HG03108 (cell line): ENCODE measurements around the gene PIKFYVE.
"Not testable (repeated sequence)": the region's sequence is repeated elsewhere in the genome, so short reads cannot be mapped to it uniquely, and the experiment has no call there.

Experiments used
- ATAC-seq: cut with Tn5 transposase; IDR thresholded peaks from one replicate; pipeline ENCODE4 v1.9.1; 2021; ENCODE audit warnings: moderate library complexity; ENCODE audit not compliant: unreplicated experiment

PIKFYVE gene

DNA sequence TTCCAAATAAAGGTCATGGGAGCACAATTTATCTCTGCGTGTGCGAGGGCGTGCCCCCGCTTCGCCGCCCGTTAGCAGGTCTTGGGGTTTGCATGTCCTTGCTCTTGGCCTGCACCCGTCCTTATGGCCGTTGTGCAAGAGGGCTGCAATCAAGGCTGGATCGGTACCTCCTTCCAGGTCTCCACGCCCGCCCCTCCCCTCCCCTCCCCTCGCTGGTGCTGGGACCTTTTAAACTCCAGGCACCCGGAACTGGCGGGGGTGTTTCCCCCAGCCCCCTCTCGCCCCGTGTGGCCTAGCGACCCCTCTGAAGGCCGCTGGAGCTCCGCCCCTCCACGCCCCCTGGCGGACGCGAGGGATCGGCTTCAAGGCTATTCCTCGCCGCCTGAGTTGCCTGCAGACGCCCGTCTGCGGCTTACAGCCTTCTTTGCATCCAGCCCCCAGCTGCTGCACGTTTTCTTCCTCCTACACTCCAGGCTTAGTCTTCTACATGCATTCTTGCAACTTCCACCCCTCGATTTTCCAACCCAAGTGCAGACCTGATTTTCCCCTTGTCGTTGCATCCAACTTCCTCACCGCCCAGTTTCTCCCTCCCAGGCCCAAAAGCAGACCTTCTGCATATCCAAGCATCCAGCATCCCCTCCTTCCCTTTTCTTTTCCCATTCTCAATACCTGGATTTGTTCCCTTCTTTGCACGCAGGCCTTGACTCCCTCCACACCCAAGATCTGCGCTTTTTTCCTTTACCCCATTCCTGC lies 11.8 kb upstream of the PIKFYVE start:
- ATAC-seq = peak; percentile 76

DNA sequence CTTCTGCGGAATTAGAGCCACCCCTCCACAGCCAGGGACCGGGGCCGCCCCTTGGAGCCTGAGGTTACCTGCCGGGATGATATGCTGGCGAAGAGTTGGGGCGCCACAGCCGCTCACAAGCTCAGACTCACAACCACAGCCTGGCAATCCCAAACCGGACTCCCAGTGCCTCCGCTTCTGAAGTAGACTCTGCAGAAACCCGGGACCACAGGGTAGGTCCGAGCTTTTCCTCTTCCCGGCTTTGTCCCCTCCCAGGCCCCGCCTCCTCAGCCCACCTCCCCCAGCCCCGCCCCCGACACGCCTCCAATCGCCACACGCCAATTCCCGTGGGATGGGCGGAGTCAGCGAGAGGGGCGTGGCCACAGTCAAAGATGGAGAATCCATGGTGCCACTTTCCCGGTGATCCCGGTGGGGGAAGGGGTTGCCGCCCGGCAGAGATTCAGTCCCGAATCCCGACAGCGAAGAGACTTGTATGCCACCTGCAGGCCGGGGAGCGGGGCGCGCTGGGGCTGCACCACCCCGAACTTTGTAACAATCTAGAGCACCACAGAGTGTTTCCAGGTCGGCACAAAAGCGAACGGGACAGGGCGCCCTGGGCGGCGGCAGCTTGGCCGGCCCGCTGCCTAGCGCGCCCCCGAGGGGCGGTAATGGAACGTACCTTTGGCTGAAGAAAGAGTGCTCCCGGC lies 11.0 kb upstream of the PIKFYVE start, which contains the start of gene IDH1:
Gene IDH1, minus strand, starts transcription at position 201 of the 686 bp plus-strand sequence. CDS start 3,520 bp downstream, outside the sequence.
- peak; percentile 61 for ATAC-seq

GRCh38 chr2:208255557-208256106 lies 10.4 kb upstream of the PIKFYVE start:
- peak; percentile 13 for ATAC-seq

- ATAC-seq = no peak
Measured at GRCh38 chr2:208256192-208256782, 9.8 kb upstream of the PIKFYVE start.

DNA sequence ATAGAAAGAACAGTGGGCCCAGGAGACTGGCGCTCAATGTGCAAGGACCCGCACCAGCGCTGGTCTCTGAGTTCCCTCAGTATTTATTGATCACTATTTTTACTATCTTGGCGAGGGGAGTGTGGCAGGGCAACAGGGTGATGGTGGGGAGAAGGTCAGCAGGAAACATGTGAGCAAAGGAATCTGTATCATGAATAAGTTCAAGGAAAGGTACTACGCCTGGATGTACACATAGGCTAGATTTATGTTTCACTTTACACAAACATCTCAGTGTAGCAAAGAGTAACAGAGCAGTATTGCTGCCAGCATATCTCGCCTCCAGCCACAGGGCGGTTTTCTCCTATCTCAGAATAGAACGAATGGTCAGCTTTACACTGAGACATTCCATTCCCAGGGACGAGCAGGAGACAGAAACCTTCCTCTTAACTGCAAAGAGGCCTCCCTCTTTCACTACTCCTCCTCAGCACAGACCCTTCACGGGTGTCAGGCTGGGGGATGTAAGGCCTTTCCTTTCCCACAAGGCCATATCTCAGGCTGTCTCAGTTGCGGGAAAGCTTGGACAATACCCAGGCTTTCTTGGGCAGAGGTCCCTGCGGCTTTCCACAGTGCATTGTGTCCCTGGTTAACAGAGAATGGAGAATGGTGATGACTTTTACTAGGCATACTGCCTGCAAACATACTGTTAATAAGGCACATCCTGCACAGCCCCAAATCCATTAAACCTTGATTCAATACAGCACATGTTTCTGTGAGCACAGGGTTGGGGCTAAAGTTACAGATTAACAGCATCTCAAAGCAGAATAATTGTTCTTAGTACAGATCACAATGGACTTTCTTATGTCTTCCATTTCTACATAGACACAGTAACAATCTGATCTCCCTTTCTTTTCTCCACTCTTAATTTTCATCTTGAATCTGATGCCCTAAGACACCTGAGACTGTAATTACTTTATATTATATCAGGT lies 8.9 kb upstream of the PIKFYVE start:
- not testable (repeated sequence) for ATAC-seq

DNA sequence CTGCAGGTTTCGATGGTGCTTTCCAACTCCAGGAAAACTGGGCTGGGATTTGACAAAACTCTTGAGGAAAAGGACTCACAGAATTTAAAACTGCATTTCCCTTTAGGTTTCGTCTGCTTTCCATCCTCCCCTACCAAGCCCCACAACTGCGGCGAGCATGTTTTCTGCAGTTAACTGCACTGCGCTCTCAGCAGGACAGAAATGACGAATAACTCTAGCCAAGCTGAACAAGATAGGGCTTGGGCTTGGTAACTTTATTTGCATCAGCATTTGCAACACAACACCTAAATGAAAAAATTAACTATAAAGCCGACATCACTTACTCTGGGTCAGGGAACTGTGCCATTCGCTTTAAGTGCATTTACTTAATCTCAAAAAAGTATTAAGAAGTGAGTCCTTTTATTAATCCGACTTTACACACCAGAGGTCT lies 669 bp upstream of the PIKFYVE start:
- peak; percentile 37 for ATAC-seq

DNA sequence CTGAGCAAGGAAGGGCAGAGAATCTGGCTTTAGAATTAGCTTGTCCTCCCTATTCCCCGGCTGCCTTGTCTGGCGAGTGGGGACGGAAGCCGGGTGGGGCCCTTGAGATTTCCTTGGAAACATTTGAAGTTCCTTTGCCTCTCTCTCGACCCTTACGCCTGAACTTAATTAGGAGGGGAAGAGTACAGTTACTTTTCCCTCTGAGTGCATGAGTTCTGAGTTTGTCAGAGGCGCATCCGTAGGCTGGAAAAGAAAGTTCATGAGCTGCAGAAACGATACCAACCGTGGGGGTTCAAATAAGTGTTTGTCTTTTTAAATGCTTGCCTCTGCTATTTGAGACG lies 468 bp downstream of the PIKFYVE start:
- no peak for ATAC-seq

DNA sequence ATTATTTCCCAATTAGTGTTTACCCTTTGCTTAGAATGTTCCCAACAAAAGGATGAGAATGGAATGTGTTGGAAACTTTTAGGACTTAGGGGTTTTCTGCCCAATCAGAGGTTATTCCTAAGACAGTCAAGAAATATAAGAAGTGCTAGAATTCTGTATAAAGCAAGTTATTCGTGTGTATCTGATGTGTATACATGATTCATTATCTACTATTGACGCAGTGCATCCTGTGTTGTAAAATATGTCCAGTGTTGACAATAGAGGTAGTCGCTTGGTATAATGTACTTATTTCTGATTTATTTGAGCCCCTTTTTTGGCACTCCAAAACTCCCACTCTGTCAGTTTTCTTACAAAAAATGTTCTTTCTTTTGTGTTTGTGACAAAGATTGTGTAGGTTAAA lies 881 bp downstream of the PIKFYVE start:
- no peak for ATAC-seq

DNA sequence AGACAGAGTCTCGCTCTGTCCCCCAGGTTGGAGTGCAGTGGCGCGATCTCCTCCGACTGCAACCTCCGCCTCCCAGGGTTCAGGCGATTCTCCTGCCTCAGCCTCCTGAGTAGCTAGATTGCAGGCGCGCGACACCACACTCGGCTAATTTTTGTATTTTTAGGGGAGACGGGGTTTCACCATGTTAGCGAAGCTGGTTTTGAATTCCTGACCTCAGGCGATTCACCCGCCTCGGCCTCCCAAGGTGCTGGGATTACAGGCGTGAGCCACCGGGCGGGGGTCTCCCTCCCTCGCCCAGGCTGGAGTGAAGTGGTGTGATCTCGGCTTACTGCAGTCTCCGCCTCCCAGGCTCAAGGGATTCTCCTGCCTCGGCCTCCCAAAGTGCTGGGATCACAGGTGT lies 1.5 kb downstream of the PIKFYVE start:
- not testable (repeated sequence) for ATAC-seq

DNA sequence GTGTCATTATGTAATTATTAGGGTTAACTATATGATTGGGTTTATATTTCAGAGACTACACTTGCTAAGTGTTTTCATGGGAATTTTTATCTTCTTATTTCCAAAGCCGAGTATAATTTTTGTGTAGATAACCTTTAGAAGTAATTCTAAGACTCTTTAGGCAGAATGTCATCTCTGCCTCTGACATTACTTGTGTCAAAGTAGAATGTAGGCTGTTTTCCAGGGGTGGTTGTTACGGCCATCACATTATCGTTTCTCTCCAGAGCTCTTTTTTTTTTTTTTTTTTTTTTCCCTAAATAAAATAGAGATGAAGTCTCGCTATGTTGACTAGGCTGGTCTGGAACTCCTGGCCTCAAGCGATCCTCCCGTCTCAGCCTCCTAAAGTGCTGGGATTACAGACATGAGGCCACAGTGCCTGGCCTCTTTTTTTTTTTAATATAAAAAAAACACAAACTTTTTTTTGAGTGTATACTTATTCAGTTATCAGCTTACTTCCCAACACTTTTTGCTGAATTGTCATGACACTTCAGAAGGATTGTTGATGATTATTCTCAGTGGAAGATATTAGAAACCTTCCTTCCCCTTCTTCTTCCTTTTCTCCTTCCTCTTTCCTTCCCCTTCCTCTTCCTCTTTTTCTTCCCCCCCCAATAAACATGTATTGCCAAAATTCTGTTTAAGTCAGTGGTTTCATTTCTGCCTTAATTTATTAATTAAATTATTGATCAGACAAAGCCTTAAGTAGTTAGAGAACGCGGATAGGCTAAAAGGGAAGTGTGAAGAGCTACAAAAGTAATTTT lies 2.3 kb downstream of the PIKFYVE start:
- no peak for ATAC-seq

DNA sequence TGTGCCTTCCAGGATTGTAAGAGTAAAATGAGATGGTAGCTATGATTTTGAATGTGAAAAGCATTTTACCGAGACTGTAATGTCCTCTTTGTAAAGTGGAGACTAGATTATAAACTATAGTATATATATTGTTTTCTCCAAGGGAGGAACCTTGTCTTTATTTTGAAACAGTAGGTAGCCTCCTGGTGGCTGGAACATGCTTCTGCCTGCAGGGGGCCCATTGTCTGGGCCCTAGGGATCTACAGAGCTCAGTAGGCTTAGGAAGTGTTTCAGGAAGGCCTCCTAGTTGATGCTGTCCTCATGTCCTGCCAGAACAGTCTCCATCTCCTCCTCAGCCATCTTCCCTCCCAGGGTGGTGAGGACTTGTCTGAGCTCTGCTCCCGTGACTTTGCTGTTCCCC lies 3.0 kb downstream of the PIKFYVE start:
- ATAC-seq = no peak

DNA sequence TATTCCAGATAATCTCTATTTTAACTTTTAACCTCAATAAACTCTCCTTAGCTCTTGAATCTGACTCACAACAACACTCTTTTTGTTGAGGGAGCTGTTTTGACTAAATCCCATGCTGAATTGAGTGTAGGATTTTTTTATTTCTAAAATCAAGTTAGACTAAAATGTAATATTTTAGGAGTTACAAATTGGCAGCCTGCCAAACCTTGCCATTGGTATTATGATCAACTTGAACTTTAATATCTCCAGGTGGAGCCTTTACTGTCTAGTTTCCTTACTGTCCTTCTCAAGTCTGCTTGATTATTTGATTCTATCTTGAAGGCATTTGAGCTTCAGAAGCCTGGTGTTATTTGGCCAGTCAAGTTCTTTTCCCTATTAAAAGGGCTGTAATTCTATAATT lies 8.7 kb downstream of the PIKFYVE start:
- ATAC-seq = no peak

GRCh38 chr2:208278549-208278948 lies 12.5 kb downstream of the PIKFYVE start:
- no peak for ATAC-seq

- no peak for ATAC-seq
Measured at GRCh38 chr2:208279236-208279635, 13.2 kb downstream of the PIKFYVE start.

DNA sequence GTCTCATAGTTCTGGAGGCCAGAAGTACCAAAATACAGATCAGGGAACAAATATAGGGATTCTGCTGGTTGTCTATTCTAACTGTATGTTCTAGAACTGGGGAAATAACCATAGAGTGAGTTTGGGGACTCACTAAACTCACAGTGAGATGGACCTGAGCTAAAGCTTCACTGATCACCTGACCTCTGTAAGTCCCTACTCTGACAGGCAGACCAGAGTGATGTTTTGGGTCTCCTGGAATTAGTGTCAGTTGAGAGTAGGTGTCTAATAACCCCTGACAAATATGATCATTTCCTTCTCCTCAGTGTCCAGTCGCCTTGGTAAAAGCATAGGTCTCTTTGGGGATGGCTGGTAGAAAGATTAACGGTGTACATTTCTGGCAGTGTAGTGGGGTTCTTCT lies 14.2 kb downstream of the PIKFYVE start:
- no peak for ATAC-seq

DNA sequence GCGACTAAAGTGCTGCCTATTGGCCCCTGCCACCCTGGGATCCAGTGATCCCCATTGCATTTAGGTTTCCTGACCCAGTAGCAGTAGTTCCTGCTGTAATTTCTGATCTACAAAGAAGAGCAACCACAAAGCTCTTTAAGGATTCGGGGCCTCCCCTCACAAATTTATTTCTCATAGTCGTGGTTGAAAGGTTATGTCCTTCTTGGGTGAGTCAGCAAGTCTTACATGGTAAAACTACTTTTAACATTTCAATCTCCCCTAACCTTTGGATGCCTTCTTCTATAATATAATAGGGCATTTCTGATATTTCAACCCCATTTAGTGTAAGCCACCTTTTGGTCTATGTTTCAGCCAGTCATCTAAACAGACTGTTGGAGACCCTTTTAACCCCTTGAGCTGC lies 14.9 kb downstream of the PIKFYVE start:
- peak; percentile 55 for ATAC-seq

DNA sequence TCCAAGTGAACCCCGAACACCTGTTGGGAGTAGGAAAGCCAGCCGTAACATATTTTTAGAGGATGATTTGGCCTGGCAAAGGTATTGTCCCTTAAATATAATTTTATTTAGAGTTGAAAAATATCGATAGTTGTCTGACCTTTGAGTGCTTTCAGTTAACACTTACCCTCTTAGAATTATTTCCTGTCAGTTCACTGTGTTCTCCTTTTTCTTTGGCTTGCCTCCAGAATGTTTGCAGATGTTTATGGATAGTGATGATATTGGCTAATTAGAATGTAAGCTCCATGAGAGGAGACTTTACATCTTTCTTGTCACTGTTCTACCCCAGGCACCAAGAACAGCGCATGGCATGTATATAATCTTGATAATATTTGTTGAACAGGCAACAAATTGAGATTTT lies 19.8 kb downstream of the PIKFYVE start:
- no peak for ATAC-seq

DNA sequence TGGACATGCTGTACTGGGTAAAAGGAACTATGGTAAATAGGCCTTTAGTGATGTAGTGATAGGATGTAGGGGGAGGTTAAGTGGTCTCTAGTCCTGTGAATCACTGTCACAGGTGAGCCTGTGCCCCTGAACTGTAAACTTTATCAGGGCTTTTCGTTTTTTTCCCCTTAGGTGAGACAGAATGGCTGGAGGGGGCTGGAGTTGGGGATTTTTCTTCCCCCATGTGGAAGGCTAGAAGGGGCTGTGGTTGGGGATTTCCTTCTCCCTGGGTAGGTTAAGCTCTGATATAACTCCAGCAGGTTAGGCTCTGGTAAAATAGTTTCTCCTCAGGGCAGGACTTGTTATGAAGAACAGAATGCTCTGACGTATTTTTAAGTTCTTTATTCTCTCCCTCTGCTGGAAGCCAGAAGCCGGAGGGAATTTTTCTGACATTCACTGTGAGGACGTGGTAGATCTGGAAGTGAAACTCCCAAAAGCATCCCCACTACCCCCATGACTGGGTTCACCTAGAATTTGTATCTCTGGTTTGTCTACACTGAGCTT lies 28.5 kb downstream of the PIKFYVE start:
- peak; percentile 55 for ATAC-seq

GRCh38 chr2:208295834-208296233 lies 29.8 kb downstream of the PIKFYVE start:
- ATAC-seq = no peak

DNA sequence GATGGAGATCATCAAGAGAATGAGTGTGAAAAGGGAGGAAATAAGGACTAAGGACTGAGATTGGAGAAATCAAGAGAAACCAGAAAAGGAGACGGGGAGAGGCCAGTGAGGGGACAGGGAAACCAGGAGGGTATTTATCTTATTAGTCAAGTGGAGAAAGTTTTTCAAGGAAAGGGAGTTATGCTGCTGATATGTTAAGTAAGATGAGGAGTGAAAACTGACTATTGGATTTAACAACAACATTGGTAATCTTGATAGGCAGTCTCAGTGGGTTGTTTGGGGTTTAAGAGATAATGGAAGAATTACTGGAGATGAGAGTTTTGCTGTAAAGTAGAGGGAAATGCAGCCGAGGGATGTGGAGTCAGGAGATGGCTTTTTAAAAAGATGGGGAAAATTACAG lies 30.6 kb downstream of the PIKFYVE start:
- ATAC-seq = no peak
